CD4-positive, alpha-beta T cell treated with Interleukin-4 for 4 hours (primary cell): ENCODE data around the gene RNU5B-1.

Source experiments
- DNase-seq: peaks from one replicate; pipeline ENCODE4 v3.0.0-alpha.2; 2020

The RNU5B-1 gene

GRCh38 chr15:65329288-65329983 lies 25.0 kb downstream of the RNU5B-1 start:
- DNase-seq, result no peak

DNA sequence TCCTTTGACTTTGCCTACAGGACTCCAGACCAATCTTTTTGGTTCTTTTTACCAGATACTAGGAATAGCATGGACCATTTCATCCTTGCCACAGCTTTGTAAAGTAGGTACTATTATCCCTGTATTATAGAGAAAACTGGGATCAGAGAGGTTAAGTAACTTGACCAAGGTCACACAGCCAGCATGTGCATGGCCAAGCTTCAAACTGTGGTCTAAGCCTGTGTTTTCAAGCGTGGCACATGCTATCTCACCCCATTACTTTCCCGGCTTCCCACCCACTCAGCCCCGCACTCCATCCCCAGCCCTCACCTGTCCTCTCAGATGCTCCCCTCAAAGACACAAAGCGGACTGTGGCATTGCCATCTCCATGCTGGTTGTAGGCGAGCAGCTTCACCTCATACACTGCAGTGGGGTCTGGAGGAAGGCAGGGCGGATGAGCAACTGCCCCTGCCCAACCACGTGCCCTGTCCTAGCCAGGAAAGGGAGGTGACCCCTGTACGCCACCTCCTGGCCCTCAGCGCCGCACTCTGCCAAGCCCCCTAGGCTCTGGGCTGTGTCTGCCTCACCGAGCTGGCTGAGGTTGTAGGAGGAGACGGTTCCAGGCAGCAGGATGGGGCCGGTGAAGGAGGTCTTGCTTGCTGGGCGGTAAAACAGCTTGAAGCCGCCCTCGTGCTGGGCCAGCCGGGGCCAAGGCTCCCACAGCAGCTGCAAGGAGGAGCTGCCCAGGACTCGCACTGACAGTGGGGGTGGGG lies 25.7 kb downstream of the RNU5B-1 start:
- no peak for DNase-seq

DNA sequence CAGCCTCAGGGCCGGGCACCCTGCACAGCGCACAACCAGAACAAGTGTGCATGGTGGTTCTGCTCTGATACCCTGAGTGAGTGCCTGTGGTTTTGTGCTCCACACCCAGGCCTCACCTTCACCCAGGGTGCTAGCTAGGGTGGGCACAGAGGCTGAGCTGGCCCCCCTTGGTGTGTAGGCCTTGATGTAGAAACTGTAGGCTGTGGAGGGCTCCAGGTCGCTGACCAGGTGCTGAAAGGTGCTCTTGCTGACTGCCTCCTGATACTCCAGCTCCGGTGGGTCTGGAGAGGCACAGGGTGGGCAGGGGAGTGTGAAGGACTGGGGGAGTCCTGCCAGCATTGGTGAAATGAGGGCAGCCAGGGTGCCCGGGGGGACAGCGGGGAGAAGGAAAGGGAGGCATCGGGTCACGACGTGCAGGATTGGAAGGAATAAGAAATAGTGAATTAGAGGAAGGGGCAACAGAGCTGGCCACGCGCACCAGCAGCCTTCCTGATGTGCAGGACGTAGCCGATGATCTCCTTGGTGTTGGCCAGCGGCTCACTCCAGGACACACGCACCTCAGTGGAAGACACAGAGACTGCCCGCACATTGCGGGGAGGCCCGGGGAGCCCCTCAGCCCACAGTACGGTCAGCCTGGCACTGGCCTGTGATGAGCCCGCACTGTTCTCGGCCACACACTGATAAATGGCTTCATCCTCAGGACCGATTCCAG lies 26.6 kb downstream of the RNU5B-1 start:
- no peak for DNase-seq

- DNase-seq, result no peak
Measured at GRCh38 chr15:65331811-65332210, 27.3 kb downstream of the RNU5B-1 start.

GRCh38 chr15:65332391-65333147 lies 28.1 kb downstream of the RNU5B-1 start:
- no peak for DNase-seq

DNA sequence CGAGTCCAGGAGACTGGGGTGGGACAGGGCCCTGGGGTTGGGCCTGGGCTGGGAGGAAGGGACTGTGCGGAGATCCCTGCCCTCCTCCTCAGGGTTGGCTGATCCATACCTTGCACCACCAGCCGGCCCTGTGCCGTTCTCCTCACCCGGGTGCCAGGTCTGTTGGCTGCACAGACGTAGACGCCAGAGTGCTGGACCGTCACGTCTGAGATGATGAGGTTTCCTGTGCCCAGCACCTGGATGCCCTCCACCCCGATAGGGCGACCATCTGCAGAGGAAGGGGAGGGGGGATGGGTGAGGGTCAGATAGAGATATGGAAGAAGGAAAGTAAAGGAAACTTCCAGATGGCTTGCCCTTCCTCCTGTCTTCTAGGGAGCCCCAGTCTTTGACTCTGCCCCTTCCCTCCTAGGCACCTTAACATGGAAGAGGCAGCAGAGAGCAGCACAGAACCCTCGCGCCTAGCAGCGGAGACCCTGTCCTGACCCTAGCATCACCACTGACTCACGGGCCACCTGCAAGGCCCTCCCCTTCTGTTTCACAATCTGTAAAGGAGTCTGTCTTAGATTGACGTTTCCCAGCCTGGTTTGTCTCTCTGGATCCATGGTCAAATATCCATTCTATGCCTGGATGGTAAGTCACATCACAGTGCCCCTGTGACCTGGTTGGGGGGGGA lies 28.8 kb downstream of the RNU5B-1 start:
- DNase-seq, result no peak

- DNase-seq, result no peak
Measured at GRCh38 chr15:65333856-65334255, 29.4 kb downstream of the RNU5B-1 start.

DNA sequence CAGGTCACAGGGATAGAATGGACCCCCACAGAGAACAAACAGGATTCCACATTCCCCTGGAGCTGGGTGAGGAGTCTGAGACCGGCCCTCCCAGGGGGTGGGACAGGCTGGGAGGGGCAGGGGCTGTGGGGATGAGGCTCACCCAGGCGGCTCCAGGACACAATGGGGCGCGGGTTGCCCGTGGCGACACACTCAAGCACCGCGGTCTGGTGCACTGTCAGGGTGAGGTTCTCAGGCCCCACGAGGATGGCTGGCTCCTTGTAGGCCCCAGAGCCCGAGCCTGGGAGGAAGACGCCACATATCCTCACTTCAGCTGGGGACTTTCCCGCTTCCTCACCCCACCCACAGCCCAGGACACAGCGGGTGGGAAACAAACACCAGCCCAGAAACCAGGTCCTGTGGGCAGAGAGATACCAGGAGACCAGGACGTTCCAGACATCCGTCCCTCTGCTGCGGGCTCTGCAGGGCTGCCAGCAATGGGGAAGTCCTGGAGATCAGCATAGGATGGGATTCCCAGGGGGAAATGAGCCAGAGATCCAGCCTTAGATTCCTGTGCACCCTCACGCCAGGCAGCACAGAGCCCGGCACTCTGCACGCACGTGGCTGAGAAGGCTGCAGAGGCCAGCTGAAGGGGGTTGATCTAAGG lies 30.2 kb downstream of the RNU5B-1 start:
- no peak for DNase-seq

DNA sequence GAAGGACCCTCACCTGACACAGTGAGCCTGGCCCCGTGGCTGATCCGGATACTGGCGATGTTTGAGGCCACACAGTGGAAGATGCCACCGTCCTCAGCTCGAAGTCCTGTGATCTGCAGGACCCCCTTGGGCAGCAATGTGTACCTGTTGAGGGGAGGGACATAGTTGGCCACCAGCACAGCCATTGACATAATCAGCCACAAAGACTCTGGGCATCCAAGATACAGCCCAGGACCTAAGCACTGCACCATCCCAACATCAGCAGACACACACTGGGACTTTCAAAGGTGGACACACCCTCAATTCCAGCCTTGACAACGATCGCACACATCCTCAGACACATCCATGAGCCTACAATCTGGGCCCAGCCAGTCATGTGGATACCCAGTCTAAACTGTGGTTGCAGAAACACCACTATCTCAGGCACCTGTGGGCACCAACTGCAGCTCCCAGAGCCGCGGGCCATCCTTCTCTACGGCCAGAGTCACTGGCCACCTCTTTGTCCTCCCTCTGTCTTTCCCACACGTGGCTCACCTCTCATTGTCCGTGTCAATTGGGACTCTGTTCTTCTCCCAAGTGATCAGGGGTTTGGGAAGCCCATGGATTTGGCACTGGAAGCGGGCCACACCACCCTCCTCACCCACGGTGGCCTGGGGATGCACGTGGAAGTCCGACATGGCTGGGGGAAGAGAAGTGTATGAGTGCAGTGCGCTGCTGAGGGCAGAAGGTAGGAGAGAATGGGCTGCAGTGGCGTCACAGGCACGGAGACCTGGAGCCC lies 31.0 kb downstream of the RNU5B-1 start:
- no peak for DNase-seq

GRCh38 chr15:65336493-65337435 lies 32.3 kb downstream of the RNU5B-1 start:
- no peak for DNase-seq

GRCh38 chr15:65337436-65338070 lies 33.1 kb downstream of the RNU5B-1 start:
- DNase-seq, result no peak

DNA sequence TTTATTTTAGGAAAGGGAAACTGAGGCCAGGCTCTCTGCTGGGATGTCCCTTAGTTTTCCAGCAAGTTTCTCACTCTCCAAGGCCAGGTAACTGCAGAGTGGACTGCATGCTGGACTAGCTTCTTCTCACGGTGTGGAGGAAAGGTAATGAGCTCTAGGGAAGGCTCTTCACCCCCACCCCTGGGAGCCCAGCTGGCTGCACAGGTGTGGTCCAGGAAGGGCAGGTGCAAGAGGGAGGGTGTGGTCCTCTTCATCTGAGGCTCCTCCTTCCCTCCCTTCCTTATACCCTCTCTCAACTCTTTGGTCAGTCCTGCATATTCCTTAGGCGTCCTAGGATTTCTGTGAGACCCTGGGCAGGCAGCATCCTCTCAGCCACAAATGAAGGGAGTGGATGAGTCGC lies 33.9 kb downstream of the RNU5B-1 start:
- DNase-seq, result no peak

- DNase-seq, result no peak
Measured at GRCh38 chr15:65338823-65339222, 34.3 kb downstream of the RNU5B-1 start.

DNA sequence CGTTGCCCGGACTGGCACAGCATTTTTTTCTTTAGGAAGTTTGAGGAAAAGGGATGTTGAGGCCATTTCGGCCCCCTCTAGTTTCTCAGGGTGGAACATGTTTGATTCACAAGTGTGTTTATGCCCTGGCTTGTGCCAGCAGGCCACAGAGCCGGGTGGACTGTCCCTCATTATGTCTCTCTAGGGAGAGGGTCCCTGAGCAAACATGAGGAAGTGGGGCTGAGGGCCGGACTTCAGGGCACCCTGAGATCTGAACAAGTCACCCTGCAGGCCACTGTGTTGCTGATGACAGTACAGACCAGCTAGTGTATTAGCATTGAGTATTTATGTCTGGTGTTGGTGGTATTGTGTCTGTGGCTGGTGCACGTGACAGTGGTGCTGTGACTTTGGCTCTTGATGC lies 34.9 kb downstream of the RNU5B-1 start:
- no peak for DNase-seq

- no peak for DNase-seq
Measured at GRCh38 chr15:65339920-65340319, 35.4 kb downstream of the RNU5B-1 start.

GRCh38 chr15:65342493-65342892 lies 38.0 kb downstream of the RNU5B-1 start:
- DNase-seq, result no peak

DNA sequence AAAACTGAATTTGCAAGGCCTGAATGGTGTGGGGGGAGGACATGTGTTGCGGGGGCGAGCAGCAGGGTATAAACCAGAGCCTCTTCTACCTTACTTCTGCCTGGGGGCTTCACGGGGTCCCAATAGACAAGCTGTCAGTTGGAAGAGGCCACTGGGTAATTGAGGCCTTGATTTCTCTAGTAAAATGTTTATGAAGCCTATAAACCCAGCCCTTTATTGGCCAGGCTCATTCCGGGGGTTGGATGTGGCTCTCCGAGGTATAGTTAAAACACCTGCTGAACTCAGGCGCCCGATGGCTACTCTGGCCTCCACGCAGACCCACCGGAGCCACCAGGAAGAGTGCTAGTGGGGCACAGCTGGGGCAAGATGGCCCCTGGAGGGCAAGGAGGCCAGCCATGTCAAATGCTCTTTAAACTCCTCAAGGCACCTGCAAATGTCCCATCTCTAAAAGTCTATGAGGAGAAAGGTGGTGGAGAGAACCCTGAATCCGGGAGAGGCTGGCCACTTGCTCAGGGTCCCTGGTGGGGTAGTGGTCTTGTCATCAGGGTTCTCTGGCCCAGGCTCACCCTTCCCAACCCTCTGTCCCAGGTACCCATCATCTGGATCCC lies 39.0 kb downstream of the RNU5B-1 start:
- DNase-seq, result no peak

DNA sequence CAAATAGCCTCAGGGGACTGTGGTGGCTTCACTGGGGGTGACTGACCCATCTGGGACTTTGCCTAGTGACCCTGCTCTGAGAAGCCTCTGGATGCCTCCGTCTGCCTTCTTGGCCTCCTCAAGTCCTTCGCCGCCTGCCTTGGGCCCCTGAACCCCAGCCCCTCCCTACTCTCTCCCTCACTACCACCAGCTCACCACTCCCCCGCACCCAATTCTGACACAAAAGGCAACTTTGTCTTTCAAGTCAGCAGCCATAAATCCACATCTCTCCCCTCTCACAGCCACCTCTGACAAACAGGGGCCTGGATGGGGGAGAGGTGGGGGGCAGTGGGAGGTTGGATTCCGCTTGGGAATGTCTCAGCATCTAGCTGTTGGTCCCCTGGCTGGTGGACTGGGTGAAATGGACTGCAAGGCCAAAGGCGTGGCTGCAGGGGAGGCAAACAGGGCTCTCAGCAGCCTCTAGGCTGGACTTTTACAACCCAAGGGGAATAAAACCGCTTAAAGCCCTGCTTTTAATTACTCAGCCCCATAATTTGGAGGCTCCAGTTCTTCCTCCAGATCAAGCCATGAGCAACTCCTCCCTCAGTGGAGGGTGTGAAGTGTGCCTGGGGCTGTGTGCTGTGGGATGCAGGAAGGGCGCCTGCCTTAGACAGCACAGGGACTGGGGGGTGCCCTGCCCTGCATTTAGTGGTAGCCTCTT lies 39.9 kb downstream of the RNU5B-1 start:
- DNase-seq, result no peak

DNA sequence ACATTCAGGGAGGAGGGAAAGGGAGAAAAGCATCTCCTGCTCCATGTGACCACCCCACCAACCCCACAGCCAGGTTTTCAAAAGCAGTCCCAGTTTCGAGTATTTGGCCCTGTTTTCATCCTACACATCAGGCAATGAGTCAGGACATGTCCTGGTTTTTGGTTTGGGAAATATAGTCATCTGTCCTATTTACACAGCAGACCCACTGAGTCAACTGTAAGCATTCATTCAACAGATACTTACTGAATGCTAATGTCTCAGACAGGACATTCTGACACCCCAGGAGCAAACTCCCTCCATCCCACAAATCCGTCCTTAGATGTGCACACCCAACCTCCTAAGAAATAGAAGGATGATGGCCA lies 40.4 kb downstream of the RNU5B-1 start:
- DNase-seq, result no peak
